AG09309 (cell line): ENCODE results near the gene MARK3.

Experiments used
- DNase-seq: peaks from one replicate; pipeline ENCODE4 v3.0.0-alpha.2; 2010; ENCODE audit warnings: low read depth
- H3K4me3 ChIP-seq: 2 replicates; pipeline ENCODE4 v1.5.1; 2011; ENCODE audit warnings: mild to moderate bottlenecking, low read depth, low read length, moderate library complexity; ENCODE audit not compliant: control insufficient read depth
- CTCF ChIP-seq: IDR thresholded peaks from 2 replicates; pipeline ENCODE4 v1.5.1; 2011; ENCODE audit warnings: mild to moderate bottlenecking, low read depth, low read length, inconsistent platforms; ENCODE audit not compliant: insufficient read depth, control insufficient read depth; ENCODE audit errors: missing control alignments

MARK3 gene

GRCh38 chr14:103402695-103403094 lies 17.5 kb downstream of the MARK3 start:
- DNase-seq = no peak
- H3K4me3 ChIP-seq = no peak overlapping the region
- TF ChIP-seq CTCF = no peak

GRCh38 chr14:103404032-103404918 lies 19.1 kb downstream of the MARK3 start:
- TF ChIP-seq CTCF = no peak
- H3K4me3 ChIP-seq = no peak overlapping the region
- DNase-seq = no peak

- TF ChIP-seq CTCF = no peak
- no peak for DNase-seq
- H3K4me3 ChIP-seq = no peak overlapping the region
Measured at GRCh38 chr14:103404920-103405319, 19.7 kb downstream of the MARK3 start.

- H3K4me3 ChIP-seq = no peak overlapping the region
- DNase-seq = no peak
- TF ChIP-seq CTCF = no peak
Measured at GRCh38 chr14:103408491-103409155, 23.4 kb downstream of the MARK3 start.

DNA sequence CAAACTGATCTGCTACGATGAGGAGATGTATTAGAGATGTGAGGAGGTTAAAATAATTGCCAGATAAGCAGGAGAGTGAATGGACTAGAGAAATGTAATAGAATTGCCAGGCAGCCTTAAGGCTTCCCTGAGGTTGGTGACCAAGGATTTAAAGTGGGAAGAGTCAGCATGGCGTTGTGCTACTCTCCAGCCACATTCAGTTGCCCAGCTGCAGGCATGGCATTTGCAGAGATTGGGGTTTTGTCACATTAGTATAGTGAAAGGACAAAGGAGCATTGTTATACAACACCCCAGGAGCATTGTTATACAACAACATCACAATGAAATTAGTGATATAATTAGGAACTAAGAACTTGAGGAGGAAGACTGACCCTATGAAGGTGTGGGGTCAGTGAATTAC lies 31.7 kb downstream of the MARK3 start:
- TF ChIP-seq CTCF = no peak
- no peak overlapping the region for H3K4me3 ChIP-seq
- no peak for DNase-seq

GRCh38 chr14:103418481-103418818 lies 33.2 kb downstream of the MARK3 start:
- no peak for DNase-seq
- no peak overlapping the region for H3K4me3 ChIP-seq
- TF ChIP-seq CTCF = no peak
